H9 (cell line): ENCODE measurements around the gene ADAM22. TPM values are rescaled to one million over a fixed set of nuclear protein-coding genes. Genes with fewer than 3 reads are reported as not detected.

Source experiments
- DNase-seq: peaks from one replicate; pipeline ENCODE4 v3.0.0-alpha.2; 2017
- H2AFZ ChIP-seq: one replicate; pipeline ENCODE4 v1.6.1; 2013; ENCODE audit warnings: mild to moderate bottlenecking, low read length, control low read depth, moderate library complexity
- H2AK5ac ChIP-seq: 2 replicates; pipeline ENCODE4 v1.6.1; 2013; ENCODE audit warnings: low read length, control low read depth, mixed read lengths; ENCODE audit not compliant: insufficient read length
- H2BK120ac ChIP-seq: one replicate; pipeline ENCODE4 v1.6.1; 2013; ENCODE audit warnings: low read depth, mild to moderate bottlenecking, low read length, control low read depth, inconsistent platforms; ENCODE audit not compliant: poor library complexity, severe bottlenecking
- H2BK12ac ChIP-seq: 2 replicates; pipeline ENCODE4 v1.6.1; 2013; ENCODE audit warnings: low read length, control low read depth, mixed read lengths, low read depth; ENCODE audit not compliant: insufficient read length
- H2BK15ac ChIP-seq: 2 replicates; pipeline ENCODE4 v1.6.1; 2013; ENCODE audit warnings: low read depth, low read length, control low read depth
- H2BK20ac ChIP-seq: one replicate; pipeline ENCODE4 v1.6.1; 2013; ENCODE audit warnings: low read depth, mild to moderate bottlenecking, low read length, control low read depth, inconsistent platforms; ENCODE audit not compliant: poor library complexity, severe bottlenecking
- H2BK5ac ChIP-seq: 2 replicates; pipeline ENCODE4 v1.6.1; 2013; ENCODE audit warnings: low read length, control low read depth, mixed read lengths; ENCODE audit not compliant: insufficient read length
- H3K14ac ChIP-seq: 2 replicates; pipeline ENCODE4 v1.6.1; 2013; ENCODE audit warnings: low read length, control low read depth; ENCODE audit not compliant: insufficient read depth
- H3K18ac ChIP-seq: 2 replicates; pipeline ENCODE4 v1.6.1; 2013; ENCODE audit warnings: low read depth, mild to moderate bottlenecking, mixed read lengths, low read length, control low read depth; ENCODE audit not compliant: insufficient read length
- H3K23ac ChIP-seq: 2 replicates; pipeline ENCODE4 v1.6.1; 2013; ENCODE audit warnings: low read length, control low read depth, mixed read lengths, low read depth; ENCODE audit not compliant: insufficient read length
- H3K23me2 ChIP-seq: 2 replicates; pipeline ENCODE4 v1.6.1; 2013; ENCODE audit warnings: low read depth, mild to moderate bottlenecking, mixed read lengths, low read length, control low read depth; ENCODE audit not compliant: insufficient read length, poor library complexity, severe bottlenecking
- H3K27ac ChIP-seq: 2 replicates; pipeline ENCODE4 v1.5.1; 2013; ENCODE audit warnings: low read length, control low read depth, mixed read lengths, low read depth; ENCODE audit not compliant: insufficient read length
- H3K27me3 ChIP-seq: 2 replicates; pipeline ENCODE4 v1.6.1; 2013; ENCODE audit warnings: low read length, control low read depth, inconsistent platforms; ENCODE audit not compliant: insufficient read depth
- H3K4ac ChIP-seq: 2 replicates; pipeline ENCODE4 v1.6.1; 2013; ENCODE audit warnings: low read depth, mild to moderate bottlenecking, control low read depth, inconsistent platforms, low read length, moderate library complexity
- H3K4me1 ChIP-seq: 2 replicates; pipeline ENCODE4 v1.6.1; 2013; ENCODE audit warnings: low read length, control low read depth, inconsistent platforms; ENCODE audit not compliant: insufficient read depth
- H3K4me2 ChIP-seq: 2 replicates; pipeline ENCODE4 v1.6.1; 2013; ENCODE audit warnings: low read length, control low read depth, mixed read lengths; ENCODE audit not compliant: insufficient read length, insufficient read depth
- H3K56ac ChIP-seq: 2 replicates; pipeline ENCODE4 v1.6.1; 2013; ENCODE audit warnings: low read depth, mild to moderate bottlenecking, mixed read lengths, low read length, control low read depth; ENCODE audit not compliant: insufficient read length
- H3K79me1 ChIP-seq: 2 replicates; pipeline ENCODE4 v1.6.1; 2013; ENCODE audit warnings: low read depth, mild to moderate bottlenecking, moderate library complexity, low read length, control low read depth, inconsistent platforms; ENCODE audit not compliant: insufficient read depth, poor library complexity, severe bottlenecking
- H3K79me2 ChIP-seq: 2 replicates; pipeline ENCODE4 v1.6.1; 2013; ENCODE audit warnings: low read length, control low read depth, inconsistent platforms; ENCODE audit not compliant: insufficient read depth
- H3K9ac ChIP-seq: 2 replicates; pipeline ENCODE4 v1.6.1; 2013; ENCODE audit warnings: low read length, control low read depth, mixed read lengths; ENCODE audit not compliant: insufficient read length; ENCODE audit errors: extremely low read depth
- H3K9me3 ChIP-seq: one replicate; pipeline ENCODE4 v1.6.1; 2013; ENCODE audit warnings: low read depth, low read length, inconsistent platforms; ENCODE audit not compliant: control insufficient read depth
- H3T11ph ChIP-seq: one replicate; pipeline ENCODE4 v1.6.1; 2013; ENCODE audit warnings: mild to moderate bottlenecking, low read length, control low read depth, inconsistent platforms
- H4K20me1 ChIP-seq: one replicate; pipeline ENCODE4 v1.6.1; 2013; ENCODE audit not compliant: control insufficient read depth, insufficient read length, insufficient read depth
- H4K5ac ChIP-seq: 2 replicates; pipeline ENCODE4 v1.6.1; 2013; ENCODE audit warnings: low read depth, mild to moderate bottlenecking, mixed read lengths, low read length, control low read depth; ENCODE audit not compliant: insufficient read length
- H4K8ac ChIP-seq: replicated peaks from 2 replicates; pipeline ENCODE4 v1.6.1; 2013; ENCODE audit warnings: low read length, control low read depth, mixed read lengths, low read depth; ENCODE audit not compliant: insufficient read length
- H4K91ac ChIP-seq: 2 replicates; pipeline ENCODE4 v1.6.1; 2013; ENCODE audit warnings: low read depth, mild to moderate bottlenecking, moderate library complexity, mixed read lengths, low read length, control low read depth; ENCODE audit not compliant: insufficient read length
- H3K27ac Mint-ChIP-seq, 3 experiments: 2 replicates in 2 of 3; 3 replicates in 1 of 3; pipeline ENCODE4 v1.8.0; 2020 to 2021; ENCODE audit warnings: mixed read lengths in 3 of 3, mild to moderate bottlenecking in 1 of 3, moderate library complexity in 1 of 3
- H3K27me3 Mint-ChIP-seq: 2 replicates; pipeline ENCODE4 v1.8.0; 2021; ENCODE audit warnings: low read depth, mild to moderate bottlenecking, moderate library complexity, mixed read lengths
- H3K36me3 Mint-ChIP-seq, 3 experiments: 2 replicates in 2 of 3; 3 replicates in 1 of 3; pipeline ENCODE4 v1.8.0; 2020 to 2021; ENCODE audit warnings: low read depth in 3 of 3, mixed read lengths in 3 of 3; ENCODE audit not compliant: insufficient read depth in 1 of 3
- H3K4me1 Mint-ChIP-seq, 2 experiments: 2 replicates each; pipeline ENCODE4 v1.8.0; 2020; ENCODE audit warnings: mixed read lengths in 2 of 2
- H3K4me3 Mint-ChIP-seq, 2 experiments: 2 replicates in 1 of 2; 3 replicates in 1 of 2; pipeline ENCODE4 v1.8.0; 2020 to 2021; ENCODE audit warnings: mild to moderate bottlenecking in 2 of 2, mixed read lengths in 2 of 2, moderate library complexity in 1 of 2
- H3K9me3 Mint-ChIP-seq, 2 experiments: 2 replicates in 1 of 2; 3 replicates in 1 of 2; pipeline ENCODE4 v1.8.0; 2020; ENCODE audit warnings: mild to moderate bottlenecking in 2 of 2, mixed read lengths in 2 of 2, moderate library complexity in 1 of 2
- WGBS: extraction: QIAGEN DNeasy Blood & Tissue Kit; methylation state at CpG from one replicate; pipeline ENCODE4 v1.1.7; 2013; ENCODE audit warnings: missing lambda C conversion rate, low lambda C conversion rate, mixed read lengths; ENCODE audit not compliant: insufficient read length; ENCODE audit errors: extremely low coverage; 5-methylcytosine and 5-hydroxymethylcytosine counted together
- total RNA-seq: library from RNA; stranded (reverse); gene quantifications from 2 replicates; pipeline ENCODE4 v1.2.1, GENCODE V29; 2021
- TF ChIP-seq, protein P1 (sequence below): fragments of 200-600 bp; sonication (generic); conservative IDR thresholded peaks from 3 replicates; pipeline ENCODE4 v1.8.0; 2021; ENCODE audit warnings: antibody characterized with exemption, mild to moderate bottlenecking

Gene ADAM22
- total RNA-seq, 1 experiment from 2014 or later: 8.7 TPM

- H3K27me3 Mint-ChIP-seq: no peaks in the 10 kb centered on the region
- H3K4me2 ChIP-seq: no peak overlapping the region
- H2BK20ac ChIP-seq: no peak overlapping the region
- H3K9ac ChIP-seq: no peak overlapping the region
- no peaks in the 10 kb centered on the region for H3K79me2 ChIP-seq
- H2BK5ac ChIP-seq: no peak overlapping the region
- no peak overlapping the region for H3K14ac ChIP-seq
- H3T11ph ChIP-seq: no peak overlapping the region
- WGBS: no CpG with 5 or more reads among the region's 2 CpGs
- H2AFZ ChIP-seq: no peak overlapping the region
- H3K4ac ChIP-seq: no peak overlapping the region
- no peak overlapping the region for H2AK5ac ChIP-seq
- no peak overlapping the region for H3K18ac ChIP-seq
- H4K91ac ChIP-seq: no peak overlapping the region
- H4K8ac ChIP-seq: no peak overlapping the region
- TF ChIP-seq, protein P1, sequence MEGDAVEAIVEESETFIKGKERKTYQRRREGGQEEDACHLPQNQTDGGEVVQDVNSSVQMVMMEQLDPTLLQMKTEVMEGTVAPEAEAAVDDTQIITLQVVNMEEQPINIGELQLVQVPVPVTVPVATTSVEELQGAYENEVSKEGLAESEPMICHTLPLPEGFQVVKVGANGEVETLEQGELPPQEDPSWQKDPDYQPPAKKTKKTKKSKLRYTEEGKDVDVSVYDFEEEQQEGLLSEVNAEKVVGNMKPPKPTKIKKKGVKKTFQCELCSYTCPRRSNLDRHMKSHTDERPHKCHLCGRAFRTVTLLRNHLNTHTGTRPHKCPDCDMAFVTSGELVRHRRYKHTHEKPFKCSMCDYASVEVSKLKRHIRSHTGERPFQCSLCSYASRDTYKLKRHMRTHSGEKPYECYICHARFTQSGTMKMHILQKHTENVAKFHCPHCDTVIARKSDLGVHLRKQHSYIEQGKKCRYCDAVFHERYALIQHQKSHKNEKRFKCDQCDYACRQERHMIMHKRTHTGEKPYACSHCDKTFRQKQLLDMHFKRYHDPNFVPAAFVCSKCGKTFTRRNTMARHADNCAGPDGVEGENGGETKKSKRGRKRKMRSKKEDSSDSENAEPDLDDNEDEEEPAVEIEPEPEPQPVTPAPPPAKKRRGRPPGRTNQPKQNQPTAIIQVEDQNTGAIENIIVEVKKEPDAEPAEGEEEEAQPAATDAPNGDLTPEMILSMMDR: no peak
- H3K4me1 ChIP-seq: no peaks in the 10 kb centered on the region; the same call in 1 of the 2 replicates
- H3K4me1 Mint-ChIP-seq: 0 out of 4 replicates have a peak, but pooled peaks cover 4% of the 10 kb centered on the region in 2 experiments
- H3K23ac ChIP-seq: no peak overlapping the region
- no peak overlapping the region for H3K56ac ChIP-seq
- no peak overlapping the region for H3K4me3 Mint-ChIP-seq
- H4K20me1 ChIP-seq: no peaks in the 10 kb centered on the region
- no peaks in the 10 kb centered on the region for H3K23me2 ChIP-seq
- no peaks in the 10 kb centered on the region for H3K27me3 ChIP-seq
- H2BK15ac ChIP-seq: no peak overlapping the region
- H2BK120ac ChIP-seq: no peak overlapping the region
- no peak overlapping the region for H3K27ac Mint-ChIP-seq
- DNase-seq: no peak
- H3K79me1 ChIP-seq: no peaks in the 10 kb centered on the region
- H3K36me3 Mint-ChIP-seq: no peaks in the 10 kb centered on the region
- H4K5ac ChIP-seq: no peak overlapping the region
- no peak overlapping the region for H2BK12ac ChIP-seq
- H3K27ac ChIP-seq: no peak overlapping the region
- no peaks in the 10 kb centered on the region for H3K9me3 ChIP-seq
- H3K9me3 Mint-ChIP-seq: no peaks in the 10 kb centered on the region
Measured at GRCh38 chr7:88141479-88141878, 207.4 kb downstream of the ADAM22 start.
